ENCODE results near the gene CLDN7.

The CLDN7 gene, protein sequence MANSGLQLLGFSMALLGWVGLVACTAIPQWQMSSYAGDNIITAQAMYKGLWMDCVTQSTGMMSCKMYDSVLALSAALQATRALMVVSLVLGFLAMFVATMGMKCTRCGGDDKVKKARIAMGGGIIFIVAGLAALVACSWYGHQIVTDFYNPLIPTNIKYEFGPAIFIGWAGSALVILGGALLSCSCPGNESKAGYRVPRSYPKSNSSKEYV

DNA sequence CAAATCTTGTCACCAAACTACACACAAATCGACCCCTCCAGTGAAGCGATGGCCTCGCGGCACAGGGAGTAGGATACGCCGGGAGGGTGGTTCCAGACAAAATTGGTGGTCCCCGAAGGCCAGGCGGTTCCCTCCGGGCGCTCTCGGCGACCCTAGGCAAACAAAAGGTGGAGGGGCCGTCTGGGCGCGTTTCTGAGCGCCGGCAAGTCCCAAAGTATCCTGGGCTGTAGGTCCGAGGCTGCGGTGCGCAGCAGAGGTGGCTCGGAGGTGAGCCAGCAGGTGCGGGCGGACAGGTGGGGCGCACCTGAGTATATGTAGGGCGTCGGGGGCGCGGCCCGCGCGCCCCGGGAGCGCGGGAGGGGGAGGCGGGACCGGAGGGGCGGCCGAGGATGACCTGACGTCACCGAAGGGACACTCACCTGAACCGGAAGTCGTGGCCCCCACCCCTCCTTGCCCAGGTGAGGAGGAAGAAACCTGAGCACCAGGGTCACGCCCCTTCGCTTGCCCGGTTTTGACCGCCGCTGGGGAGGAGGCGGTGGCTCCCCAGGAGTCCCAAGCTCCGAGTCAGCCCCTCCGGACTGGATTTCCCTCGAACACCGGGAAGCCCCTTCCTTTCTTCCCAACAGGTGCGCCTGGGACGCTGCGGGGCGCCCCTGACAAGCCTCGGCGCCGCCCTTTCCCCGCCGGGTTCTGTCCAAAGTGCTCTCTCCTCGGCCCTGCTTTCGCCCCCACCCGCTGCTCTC, at the start of gene CLDN7:
Gene CLDN7 (minus strand): TSS at position 287 of the 743 bp plus-strand sequence. CDS start 435 bp downstream, outside the sequence.
- Histone ChIP-seq H3K9me3 (ENCODE audit: severe bottlenecking) (no peaks in the 10 kb centered on the region), H3K27me3 (ENCODE audit: insufficient read depth, poor library complexity, severe bottlenecking) (no peaks in the 10 kb centered on the region), H3K36me3 (ENCODE audit: low read depth) (peaks cover 40% of the 10 kb centered on the region), H3K4me1 (ENCODE audit: insufficient read depth, poor library complexity, severe bottlenecking) (peaks cover 23% of the 10 kb centered on the region), H3K4me3 (ENCODE audit: severe bottlenecking) (peak within 1 kb of the TSS; percentile 71), H3K27ac (ENCODE audit: poor library complexity, severe bottlenecking) (peak within 1 kb of the TSS; percentile 86)
- TF ChIP-seq, protein P1, sequence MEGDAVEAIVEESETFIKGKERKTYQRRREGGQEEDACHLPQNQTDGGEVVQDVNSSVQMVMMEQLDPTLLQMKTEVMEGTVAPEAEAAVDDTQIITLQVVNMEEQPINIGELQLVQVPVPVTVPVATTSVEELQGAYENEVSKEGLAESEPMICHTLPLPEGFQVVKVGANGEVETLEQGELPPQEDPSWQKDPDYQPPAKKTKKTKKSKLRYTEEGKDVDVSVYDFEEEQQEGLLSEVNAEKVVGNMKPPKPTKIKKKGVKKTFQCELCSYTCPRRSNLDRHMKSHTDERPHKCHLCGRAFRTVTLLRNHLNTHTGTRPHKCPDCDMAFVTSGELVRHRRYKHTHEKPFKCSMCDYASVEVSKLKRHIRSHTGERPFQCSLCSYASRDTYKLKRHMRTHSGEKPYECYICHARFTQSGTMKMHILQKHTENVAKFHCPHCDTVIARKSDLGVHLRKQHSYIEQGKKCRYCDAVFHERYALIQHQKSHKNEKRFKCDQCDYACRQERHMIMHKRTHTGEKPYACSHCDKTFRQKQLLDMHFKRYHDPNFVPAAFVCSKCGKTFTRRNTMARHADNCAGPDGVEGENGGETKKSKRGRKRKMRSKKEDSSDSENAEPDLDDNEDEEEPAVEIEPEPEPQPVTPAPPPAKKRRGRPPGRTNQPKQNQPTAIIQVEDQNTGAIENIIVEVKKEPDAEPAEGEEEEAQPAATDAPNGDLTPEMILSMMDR (IDR thresholded peaks at IDR 0.05; ENCODE audit: poor library complexity, severe bottlenecking): peak; percentile 55
- ATAC-seq (ENCODE audit: low read depth) (peak; percentile 50), DNase-seq (ENCODE audit: low spot score) (peak; percentile 96)

DNA sequence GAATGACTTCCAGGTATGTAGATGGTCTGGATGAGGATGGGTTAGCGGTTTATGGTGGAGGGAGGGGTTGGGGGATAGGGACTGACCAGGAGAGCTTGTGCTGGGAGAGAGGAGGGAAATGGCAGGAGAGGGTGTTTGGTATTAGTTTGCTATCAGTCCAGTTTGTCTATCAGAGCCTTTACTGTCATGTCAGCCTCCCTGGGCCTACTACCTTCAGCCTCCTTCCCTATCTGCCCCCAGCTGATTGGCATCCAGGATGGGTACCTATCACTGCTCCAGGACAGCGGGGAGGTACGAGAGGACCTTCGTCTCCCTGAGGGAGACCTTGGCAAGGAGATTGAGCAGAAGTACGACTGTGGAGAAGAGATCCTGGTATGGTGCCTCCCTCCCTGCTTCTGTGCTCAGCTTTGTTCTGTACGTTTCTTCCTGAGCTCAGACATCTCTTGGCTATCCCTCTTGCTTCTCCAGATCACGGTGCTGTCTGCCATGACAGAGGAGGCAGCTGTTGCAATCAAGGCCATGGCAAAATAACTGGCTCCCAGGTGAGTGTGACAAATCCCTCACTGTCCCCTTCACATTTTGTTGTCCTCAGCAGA, 48.9 kb upstream of the CLDN7 start:
- H3K4me1 ChIP-seq (ENCODE audit: insufficient read depth, poor library complexity, severe bottlenecking): peaks cover 11% of the 10 kb centered on the region
- DNase-seq (ENCODE audit: low spot score) (no peak), ATAC-seq (ENCODE audit: low read depth) (no peak)
- H3K4me3 ChIP-seq (ENCODE audit: severe bottlenecking): no peak overlapping the region
- H3K36me3 ChIP-seq (ENCODE audit: low read depth): peaks cover 64% of the 10 kb centered on the region
- H3K9me3 ChIP-seq (ENCODE audit: severe bottlenecking): no peaks in the 10 kb centered on the region
- H3K27ac ChIP-seq (ENCODE audit: poor library complexity, severe bottlenecking): no peak overlapping the region
- TF ChIP-seq, protein P1 (IDR thresholded peaks at IDR 0.05; ENCODE audit: poor library complexity, severe bottlenecking): no peak
- no peaks in the 10 kb centered on the region for H3K27me3 ChIP-seq (ENCODE audit: insufficient read depth, poor library complexity, severe bottlenecking)

DNA sequence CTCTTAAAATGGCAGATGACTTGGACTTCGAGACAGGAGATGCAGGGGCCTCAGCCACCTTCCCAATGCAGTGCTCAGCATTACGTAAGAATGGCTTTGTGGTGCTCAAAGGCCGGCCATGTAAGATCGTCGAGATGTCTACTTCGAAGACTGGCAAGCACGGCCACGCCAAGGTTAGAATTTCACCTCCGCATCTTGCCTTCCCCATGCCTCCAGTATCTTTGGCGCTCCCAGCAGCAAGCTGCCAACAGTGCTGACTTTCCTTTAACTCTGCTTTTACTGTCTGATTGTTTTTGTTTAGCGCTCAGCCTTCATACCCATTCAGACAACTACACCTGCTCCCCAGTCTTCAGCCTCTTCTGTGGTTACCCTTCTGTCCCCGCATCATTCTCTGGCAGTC, 47.4 kb upstream of the CLDN7 start:
- H3K27ac ChIP-seq (ENCODE audit: poor library complexity, severe bottlenecking): peak overlapping the region; percentile 94
- no peak for ATAC-seq (ENCODE audit: low read depth)
- TF ChIP-seq, protein P1 (IDR thresholded peaks at IDR 0.05; ENCODE audit: poor library complexity, severe bottlenecking): no peak
- no peak overlapping the region for H3K4me3 ChIP-seq (ENCODE audit: severe bottlenecking)
- no peak for DNase-seq (ENCODE audit: low spot score)
- no peaks in the 10 kb centered on the region for H3K9me3 ChIP-seq (ENCODE audit: severe bottlenecking)
- no peaks in the 10 kb centered on the region for H3K27me3 ChIP-seq (ENCODE audit: insufficient read depth, poor library complexity, severe bottlenecking)
- peaks cover 11% of the 10 kb centered on the region for H3K4me1 ChIP-seq (ENCODE audit: insufficient read depth, poor library complexity, severe bottlenecking)
- H3K36me3 ChIP-seq (ENCODE audit: low read depth): peaks cover 55% of the 10 kb centered on the region

DNA sequence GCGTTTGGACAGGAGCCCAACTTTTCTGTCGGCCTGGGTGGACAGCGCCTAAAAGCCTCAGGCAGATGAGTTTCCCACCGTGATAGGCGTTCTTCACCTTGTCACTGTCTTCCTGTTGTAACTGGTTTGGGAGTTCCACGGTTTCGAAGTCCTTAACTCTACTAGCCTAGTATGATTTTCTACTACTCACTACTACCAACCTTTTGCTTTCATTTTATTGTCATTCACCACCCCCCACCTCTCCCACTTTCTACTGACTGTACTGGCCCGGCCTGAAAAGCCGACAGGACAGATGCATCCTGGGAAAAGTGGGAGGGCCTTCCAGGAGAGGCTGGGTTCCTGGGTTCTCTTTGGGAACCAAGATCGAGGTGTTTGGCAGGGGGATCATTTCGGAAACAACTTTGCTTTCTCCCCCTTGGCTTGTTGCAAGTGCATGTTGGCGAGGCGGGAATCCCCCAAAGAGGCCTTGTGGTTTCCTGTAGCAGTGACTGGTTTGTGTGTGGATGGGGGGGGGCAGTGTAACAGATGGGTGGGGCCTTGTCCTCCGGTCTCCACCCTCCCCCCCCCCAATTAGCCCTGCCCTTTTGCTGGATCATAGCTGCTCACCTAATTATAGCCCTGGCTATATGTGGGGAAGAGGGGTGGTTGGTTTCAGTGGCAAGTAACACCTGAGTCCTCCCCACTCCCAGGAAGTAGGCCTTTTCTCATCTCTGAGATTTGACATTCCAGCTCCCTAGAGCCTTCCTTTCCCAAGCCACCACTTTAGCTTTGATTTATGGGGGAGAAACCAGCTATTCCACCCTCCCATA, 46.6 kb upstream of the CLDN7 start:
- H3K4me1 ChIP-seq (ENCODE audit: insufficient read depth, poor library complexity, severe bottlenecking): peaks cover 8% of the 10 kb centered on the region
- ATAC-seq (ENCODE audit: low read depth): peak; percentile 31
- no peak for DNase-seq (ENCODE audit: low spot score)
- no peaks in the 10 kb centered on the region for H3K27me3 ChIP-seq (ENCODE audit: insufficient read depth, poor library complexity, severe bottlenecking)
- peak overlapping the region; percentile 94 for H3K27ac ChIP-seq (ENCODE audit: poor library complexity, severe bottlenecking)
- no peaks in the 10 kb centered on the region for H3K9me3 ChIP-seq (ENCODE audit: severe bottlenecking)
- TF ChIP-seq, protein P1 (IDR thresholded peaks at IDR 0.05; ENCODE audit: poor library complexity, severe bottlenecking): no peak
- peak overlapping the region; percentile 93 for H3K4me3 ChIP-seq (ENCODE audit: severe bottlenecking)
- peaks cover 54% of the 10 kb centered on the region for H3K36me3 ChIP-seq (ENCODE audit: low read depth)
